Endometrial microvascular endothelial cells (primary cell): ENCODE data around the gene UFM1. TPM values are rescaled to one million over a fixed set of nuclear protein-coding genes. Genes with fewer than 3 reads are reported as not detected.

ENCODE experiments used
- in situ Hi-C: cut with HindIII; loops from 2 replicates; pipeline ENCODE4 v1.10.0; 2017; ENCODE audit warnings: low sequenced_read_pairs, low pct_unique_long_range_greater_than_20kb; ENCODE audit errors: inconsistent ontology term
- total RNA-seq: library from RNA; depleted of rRNA; stranded (reverse); fragments of >200 nt; gene quantifications from one replicate; pipeline ENCODE4 v1.2.3, GENCODE V29; 2015; ENCODE audit errors: inconsistent ontology term

Gene UFM1
- total RNA-seq, 1 donor from 2014 or later, result 55.0 TPM

DNA sequence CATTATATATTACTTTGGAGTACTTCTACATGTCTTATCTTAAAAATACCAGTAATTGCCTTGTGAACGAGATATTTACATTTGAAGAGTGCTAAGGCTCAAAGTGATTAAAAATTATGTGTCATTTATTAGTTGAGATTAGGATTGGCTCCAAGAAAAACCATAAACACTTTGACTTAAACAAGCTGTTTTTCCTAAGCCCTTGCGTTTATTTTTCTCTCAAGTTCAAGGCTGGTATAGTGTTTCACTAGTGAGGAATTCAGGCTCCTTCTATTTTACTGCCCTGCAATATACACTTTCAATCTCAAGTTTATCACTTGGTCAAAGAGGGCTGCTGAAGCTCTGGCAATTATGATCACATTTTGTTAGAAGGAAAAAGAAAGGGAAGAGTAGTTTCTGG, 49.9 kb downstream of the UFM1 start:
- in situ Hi-C loops, result no loop called here

DNA sequence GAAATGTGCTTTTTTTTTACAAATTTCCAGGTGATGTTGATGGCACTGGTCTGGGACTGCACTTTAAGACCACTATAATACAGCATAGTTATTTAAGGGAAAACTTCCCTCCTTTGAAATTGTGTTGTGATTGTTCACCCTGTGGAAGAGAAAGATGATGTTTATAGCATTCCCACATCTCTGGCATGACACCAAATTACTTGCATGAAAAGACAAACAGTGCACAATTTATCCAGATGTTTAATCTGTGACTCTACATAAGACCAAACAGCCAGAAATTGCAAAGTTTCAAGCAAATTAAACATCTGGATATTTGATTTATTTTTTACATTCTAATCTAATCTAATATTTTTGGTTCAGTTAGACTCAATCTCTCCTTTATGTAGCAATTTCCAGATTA, 51.6 kb downstream of the UFM1 start:
- in situ Hi-C loops, result no loop called here

DNA sequence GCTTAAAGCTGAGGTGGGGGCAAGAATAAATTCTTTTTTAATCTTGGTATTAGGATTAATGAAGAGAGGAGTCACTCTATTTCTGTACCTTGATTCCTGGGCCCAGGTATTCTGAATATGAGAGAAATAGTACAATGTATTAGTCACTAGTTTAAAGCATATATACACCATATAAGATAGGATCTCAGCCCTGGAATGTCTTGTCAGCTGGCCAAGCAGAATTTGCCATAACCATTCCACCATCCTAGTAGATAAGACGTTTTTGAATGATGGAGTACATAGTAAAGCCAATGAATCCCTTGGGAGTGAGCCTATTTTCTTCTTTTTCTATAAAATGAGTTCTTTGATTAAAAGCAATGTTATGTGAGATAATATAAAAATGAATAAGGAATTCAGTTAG, 55.6 kb downstream of the UFM1 start:
- in situ Hi-C loops, result no loop called here

DNA sequence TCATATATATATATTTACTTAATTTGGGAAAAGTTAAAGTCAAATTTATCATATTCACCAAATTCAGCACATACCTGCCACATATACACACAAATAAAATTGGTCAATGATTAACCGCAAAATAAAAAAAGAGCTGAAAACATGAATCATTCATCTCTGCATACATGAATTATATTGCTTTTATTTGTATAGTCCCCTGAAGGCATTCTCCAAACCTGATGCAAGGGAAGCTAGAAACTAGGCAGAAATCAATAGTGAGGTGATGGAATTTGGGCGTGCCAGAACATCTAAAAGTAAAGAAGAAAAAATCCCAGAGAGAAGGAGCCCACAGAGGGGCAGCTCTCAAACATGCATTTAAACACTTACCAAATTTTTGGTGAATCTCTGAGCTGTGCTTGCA, 60.1 kb downstream of the UFM1 start:
- in situ Hi-C loops, result no loop called here

DNA sequence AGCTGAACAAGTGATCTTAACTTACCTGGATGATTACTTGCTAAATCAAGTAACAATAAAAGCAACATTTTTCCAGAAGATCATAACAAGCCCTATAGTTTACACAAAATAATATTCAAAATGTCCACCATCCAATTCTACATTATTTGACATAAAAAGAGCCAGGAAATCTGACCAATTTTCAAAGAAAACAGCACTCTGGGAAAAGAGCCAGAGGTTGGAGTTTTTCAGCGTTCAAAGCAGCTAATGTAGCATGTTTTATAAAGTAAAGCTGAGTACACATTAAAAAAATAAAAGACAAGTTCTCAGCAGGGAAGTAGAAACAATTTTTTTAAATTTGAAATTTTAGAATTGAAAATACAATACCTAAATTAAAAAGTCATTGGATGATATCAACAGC, 62.6 kb downstream of the UFM1 start:
- in situ Hi-C loops, result no loop called here
